Measurements from ENCODE around the gene VPS13A. TPM values are rescaled to one million over a fixed set of nuclear protein-coding genes. Genes with fewer than 3 reads are reported as not detected.

VPS13A gene
- total and polyA plus RNA-seq, 10 donors: 7.5 to 90.9 (median 56.5) TPM

- intact Hi-C loops (cut with DNase I; ENCODE audit: low total_unique reads): loop anchor here (10.0 kb wide), 1 partner anchor 291 kb away; no protein-coding TSS in a partner anchor
- peaks cover 0 to 5% (median 0%) of the 10 kb centered on the region in 8 donors for H3K9me3 ChIP-seq
- no peak for DNase-seq
These were observed 278.1 kb downstream of the VPS13A start for GRCh38 chr9:77455312-77455927.

DNA sequence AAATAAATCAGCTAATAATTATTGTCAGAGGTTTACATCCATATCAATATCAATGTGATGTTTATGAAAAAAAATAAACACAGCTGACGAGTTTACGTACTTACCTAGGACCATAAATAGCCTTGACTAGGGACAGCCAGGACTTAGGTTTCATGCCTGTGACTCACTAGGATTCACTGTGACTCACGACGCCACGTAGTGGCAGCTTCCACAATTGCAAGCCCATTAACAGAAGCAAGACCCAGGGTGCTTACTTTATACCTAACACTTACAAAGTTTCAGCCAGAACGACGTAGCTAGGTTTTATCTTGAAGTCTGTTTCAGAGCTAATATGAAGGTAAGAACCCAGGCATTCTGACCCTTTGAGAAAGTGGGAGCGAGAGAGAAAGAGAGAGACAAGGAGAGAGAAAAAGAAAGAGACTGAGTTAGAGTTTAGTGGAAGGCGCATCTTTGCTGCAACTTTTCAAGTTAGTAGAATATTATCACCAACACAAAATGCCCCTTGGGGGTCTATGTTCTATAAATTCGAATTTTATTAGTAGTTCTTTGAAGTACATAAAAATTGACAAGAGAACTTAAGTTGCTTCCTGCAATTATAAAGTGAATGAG is 279.6 kb downstream of the VPS13A start:
- Histone ChIP-seq H3K4me1 (peaks cover 0 to 42% (median 17%) of the 10 kb centered on the region in 6 donors), H3K27me3 (replicated peaks in 1 of 7) (peaks cover 0 to 5% (median 0%) of the 10 kb centered on the region in 7 donors), H3K9me3 (no peaks in the 10 kb centered on the region), H3K36me3 (no peaks in the 10 kb centered on the region), H3K27ac (no peak overlapping the region), H3K4me3 (no peak overlapping the region)
- no peak for TF ChIP-seq POLR2AphosphoS5 (IDR thresholded peaks at IDR 0.05)
- TF ChIP-seq, protein P1, sequence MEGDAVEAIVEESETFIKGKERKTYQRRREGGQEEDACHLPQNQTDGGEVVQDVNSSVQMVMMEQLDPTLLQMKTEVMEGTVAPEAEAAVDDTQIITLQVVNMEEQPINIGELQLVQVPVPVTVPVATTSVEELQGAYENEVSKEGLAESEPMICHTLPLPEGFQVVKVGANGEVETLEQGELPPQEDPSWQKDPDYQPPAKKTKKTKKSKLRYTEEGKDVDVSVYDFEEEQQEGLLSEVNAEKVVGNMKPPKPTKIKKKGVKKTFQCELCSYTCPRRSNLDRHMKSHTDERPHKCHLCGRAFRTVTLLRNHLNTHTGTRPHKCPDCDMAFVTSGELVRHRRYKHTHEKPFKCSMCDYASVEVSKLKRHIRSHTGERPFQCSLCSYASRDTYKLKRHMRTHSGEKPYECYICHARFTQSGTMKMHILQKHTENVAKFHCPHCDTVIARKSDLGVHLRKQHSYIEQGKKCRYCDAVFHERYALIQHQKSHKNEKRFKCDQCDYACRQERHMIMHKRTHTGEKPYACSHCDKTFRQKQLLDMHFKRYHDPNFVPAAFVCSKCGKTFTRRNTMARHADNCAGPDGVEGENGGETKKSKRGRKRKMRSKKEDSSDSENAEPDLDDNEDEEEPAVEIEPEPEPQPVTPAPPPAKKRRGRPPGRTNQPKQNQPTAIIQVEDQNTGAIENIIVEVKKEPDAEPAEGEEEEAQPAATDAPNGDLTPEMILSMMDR (IDR thresholded peaks at IDR 0.05 in 8 of 11, conservative IDR thresholded peaks at IDR 0.05 in 3 of 11): peak; percentile 67 to 92 (median 89)
- TF ChIP-seq POLR2A (IDR thresholded peaks at IDR 0.05): no peak
- 19 to 24% (median 22%) methylated on average over 10 of the region's 10 CpGs for WGBS, 5 donors
- intact Hi-C loops (cut with DNase I; ENCODE audit: low total_unique reads): loop anchor here (10.0 kb wide), 1 partner anchor 292 kb away; no protein-coding TSS in a partner anchor
- peak; percentile 88 for DNase-seq

More at GRCh38 chr9:77455312-77455927, 278.1 kb downstream of the VPS13A start:
- TF ChIP-seq POLR2A (IDR thresholded peaks at IDR 0.05) (no peak), POLR2AphosphoS5 (IDR thresholded peaks at IDR 0.05) (no peak)
- TF ChIP-seq, protein P1 (IDR thresholded peaks at IDR 0.05 in 8 of 11, conservative IDR thresholded peaks at IDR 0.05 in 3 of 11): peak in 8 of 11 experiments; percentile 25 to 75 (median 61)
- Histone ChIP-seq H3K27me3 (replicated peaks in 1 of 7) (peaks cover 0 to 5% (median 0%) of the 10 kb centered on the region in 7 donors), H3K36me3 (no peaks in the 10 kb centered on the region), H3K27ac (no peak overlapping the region), H3K4me1 (peaks cover 0 to 42% (median 17%) of the 10 kb centered on the region in 6 donors), H3K4me3 (no peak overlapping the region)
- 63 to 76% (median 64%) methylated on average over 8 of the region's 8 CpGs for WGBS, 5 donors

- TF ChIP-seq, protein P1 (IDR thresholded peaks at IDR 0.05 in 8 of 11, conservative IDR thresholded peaks at IDR 0.05 in 3 of 11): peak; percentile 36 to 86 (median 75)
- no peak for TF ChIP-seq POLR2A (IDR thresholded peaks at IDR 0.05)
- TF ChIP-seq POLR2AphosphoS5 (IDR thresholded peaks at IDR 0.05): no peak
- Histone ChIP-seq H3K4me3 (no peak overlapping the region), H3K27me3 (replicated peaks in 1 of 7) (peaks cover 0 to 5% (median 0%) of the 10 kb centered on the region in 7 donors), H3K4me1 (peaks cover 0 to 42% (median 17%) of the 10 kb centered on the region in 6 donors), H3K27ac (no peak overlapping the region), H3K9me3 (no peaks in the 10 kb centered on the region), H3K36me3 (no peaks in the 10 kb centered on the region)
- intact Hi-C loops (cut with DNase I; ENCODE audit: low total_unique reads): loop anchor here (10.0 kb wide), 1 partner anchor 293 kb away; no protein-coding TSS in a partner anchor
- DNase-seq: peak; percentile 81
- WGBS, 5 donors: 51 to 63% (median 57%) methylated on average over 14 to 15 of the region's 15 CpGs
These were observed 280.7 kb downstream of the VPS13A start for GRCh38 chr9:77457916-77458592.
